ENCODE data around the gene AK8.

DNA sequence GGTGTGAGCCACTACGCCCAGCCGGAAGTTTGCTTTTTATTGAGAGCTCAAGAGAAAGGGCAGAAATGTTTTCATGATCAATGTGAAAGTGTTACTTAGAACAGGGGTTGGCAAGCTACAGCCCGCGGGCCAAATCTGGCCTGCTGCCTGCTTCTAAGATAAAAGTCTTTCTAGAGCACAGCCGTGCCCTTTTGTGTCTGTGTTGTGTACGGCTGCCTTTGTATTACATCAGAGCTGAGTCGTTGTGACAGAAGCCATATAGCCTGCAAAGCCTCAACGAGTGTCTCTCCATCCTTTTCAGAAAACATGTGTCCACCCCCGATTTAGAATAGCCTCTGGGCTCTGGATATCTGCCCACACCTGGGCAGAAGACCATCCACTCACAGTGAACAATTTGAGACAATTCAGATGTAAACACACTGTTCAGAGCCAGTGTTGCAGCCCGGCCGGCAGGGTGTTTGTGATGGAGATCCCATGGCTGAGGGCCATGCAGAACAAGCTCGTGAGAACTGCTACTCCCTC lies 28.8 kb downstream of the AK8 start:
- TF ChIP-seq NFIC (IDR thresholded peaks at IDR 0.05) (no peak), EGR1 (IDR thresholded peaks at IDR 0.05) (no peak), TAF1 (IDR thresholded peaks at IDR 0.05; ENCODE audit: low read depth) (no peak)

All from Ishikawa (cell line).